NB4 (cell line): Measurements from ENCODE around the gene MFSD11.

Experiments
- CTCF ChIP-seq: IDR thresholded peaks from one replicate; pipeline ENCODE4 v1.5.1; 2012; ENCODE audit warnings: low read depth, low read length
- MYC ChIP-seq: IDR thresholded peaks from 2 replicates; pipeline ENCODE4 v1.6.1; 2011; ENCODE audit warnings: low read depth, low read length
- POLR2A ChIP-seq: IDR thresholded peaks from 2 replicates; pipeline ENCODE4 v1.6.1; 2011; ENCODE audit warnings: mild to moderate bottlenecking; ENCODE audit not compliant: insufficient read length; ENCODE audit errors: extremely low read depth
- TF ChIP-seq, protein P1 (sequence below): IDR thresholded peaks from 2 replicates; pipeline ENCODE4 v1.6.1; 2011; ENCODE audit warnings: low read depth, low read length

- TF ChIP-seq, protein P1, sequence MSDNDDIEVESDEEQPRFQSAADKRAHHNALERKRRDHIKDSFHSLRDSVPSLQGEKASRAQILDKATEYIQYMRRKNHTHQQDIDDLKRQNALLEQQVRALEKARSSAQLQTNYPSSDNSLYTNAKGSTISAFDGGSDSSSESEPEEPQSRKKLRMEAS, result no peak
- TF ChIP-seq CTCF, result no peak
- TF ChIP-seq POLR2A, result no peak
- TF ChIP-seq MYC, result no peak
Measured at GRCh38 chr17:76744747-76745146, 6.8 kb downstream of the MFSD11 start.
